ENCODE data around the gene PMPCA.

DNA sequence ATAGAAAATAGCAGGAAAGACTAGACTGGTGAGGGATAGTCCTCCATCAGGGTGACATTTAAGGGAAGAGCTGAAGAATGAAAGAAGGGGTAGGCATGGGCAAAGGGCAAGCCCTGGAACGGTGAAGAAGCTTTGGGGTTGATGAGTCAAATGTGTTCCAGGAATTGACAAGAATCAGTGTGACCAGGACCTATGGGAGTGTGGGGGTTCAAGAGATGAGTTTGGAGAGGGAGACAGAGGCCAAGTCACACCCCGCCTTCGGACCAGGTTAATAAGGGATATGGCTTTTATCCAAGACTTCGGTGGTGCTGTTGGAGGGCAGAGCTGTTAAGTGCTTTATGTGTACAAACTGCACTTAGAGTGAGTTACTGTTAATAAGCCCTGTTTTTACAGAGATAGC lies 920 bp downstream of the PMPCA start:
- TF ChIP-seq CTCF (conservative IDR thresholded peaks at IDR 0.05 in 1 of 2, IDR thresholded peaks at IDR 0.05 in 1 of 2; ENCODE audit: low read depth in 1 of 2, low read length in 2 of 2) (no peak), EZH2 (IDR thresholded peaks at IDR 0.05; ENCODE audit: low read length, missing control alignments) (no peak)
